ENCODE results near the gene GHRHR.

Gene GHRHR

DNA sequence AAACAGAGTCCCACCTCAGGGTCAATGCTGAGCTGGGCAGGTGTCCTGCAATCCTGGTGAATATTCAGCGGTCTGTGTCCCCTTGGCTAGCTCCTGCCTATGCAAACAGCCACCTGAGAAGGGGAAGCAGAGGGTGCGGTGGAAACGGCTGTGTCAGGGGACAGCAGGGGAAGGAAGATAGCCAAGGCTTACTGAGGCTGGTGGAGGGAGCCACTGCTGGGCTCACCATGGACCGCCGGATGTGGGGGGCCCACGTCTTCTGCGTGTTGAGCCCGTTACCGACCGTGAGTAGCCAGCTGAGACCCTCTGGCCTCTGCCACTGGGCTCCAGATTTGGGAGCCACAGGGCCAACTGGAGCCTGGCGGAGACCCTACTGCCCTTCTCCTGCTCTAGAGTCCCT is at the start of gene GHRHR:
GHRHR (plus strand) TSS at position 112 of the 400 bp plus-strand sequence; CDS start at position 228, 116 bp downstream.
- no peak for DNase-seq

DNA sequence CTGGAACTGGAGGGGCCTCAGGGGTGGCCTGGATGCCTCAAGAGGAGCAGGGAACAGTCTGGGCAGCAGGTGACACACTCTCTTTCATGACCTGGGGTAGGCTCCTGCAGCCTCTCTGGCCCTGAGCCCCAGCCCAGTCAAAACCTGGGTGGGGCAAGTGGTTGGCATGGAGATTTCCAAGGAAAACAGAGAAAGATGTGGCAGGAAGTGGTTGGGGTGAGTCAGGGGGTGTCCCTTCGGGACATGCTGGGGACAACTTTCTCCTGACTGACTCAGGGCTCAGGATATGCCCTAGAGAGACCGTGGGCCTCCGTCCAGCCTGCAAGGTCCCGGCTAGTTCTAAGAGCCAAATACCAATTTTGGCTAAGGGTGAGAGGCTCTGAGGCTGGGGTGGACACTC is 49.2 kb upstream of the GHRHR start:
- DNase-seq = no peak

DNA sequence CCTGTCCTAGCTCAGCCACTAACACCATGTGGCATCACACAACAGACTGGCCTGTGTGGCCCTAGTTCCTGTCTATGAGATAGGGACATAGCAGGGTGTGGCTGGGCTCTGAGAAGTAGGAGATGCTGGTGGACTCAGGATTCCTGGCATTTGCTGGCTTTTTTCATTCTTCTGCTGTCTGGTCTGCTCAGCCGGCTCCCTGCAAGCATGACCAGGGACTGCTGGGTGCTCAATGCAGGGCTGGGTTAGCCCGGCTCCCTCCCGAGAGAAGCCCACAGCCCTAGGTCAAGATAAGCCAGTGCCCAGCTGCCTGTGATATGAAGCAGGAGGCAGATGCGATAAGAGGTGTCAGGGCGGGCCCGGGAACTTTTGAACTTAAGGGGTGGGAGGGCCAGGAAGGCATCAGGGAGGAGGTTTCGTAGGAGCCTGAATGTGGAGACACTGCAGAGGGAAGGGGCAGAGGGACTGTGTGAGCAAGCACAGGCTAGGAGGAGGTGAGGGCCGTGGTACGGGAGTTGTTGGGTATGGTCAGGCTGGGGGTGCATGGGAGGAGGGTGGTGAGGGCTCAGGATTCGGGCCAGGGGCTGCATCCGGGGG is 48.6 kb upstream of the GHRHR start:
- DNase-seq = no peak

DNA sequence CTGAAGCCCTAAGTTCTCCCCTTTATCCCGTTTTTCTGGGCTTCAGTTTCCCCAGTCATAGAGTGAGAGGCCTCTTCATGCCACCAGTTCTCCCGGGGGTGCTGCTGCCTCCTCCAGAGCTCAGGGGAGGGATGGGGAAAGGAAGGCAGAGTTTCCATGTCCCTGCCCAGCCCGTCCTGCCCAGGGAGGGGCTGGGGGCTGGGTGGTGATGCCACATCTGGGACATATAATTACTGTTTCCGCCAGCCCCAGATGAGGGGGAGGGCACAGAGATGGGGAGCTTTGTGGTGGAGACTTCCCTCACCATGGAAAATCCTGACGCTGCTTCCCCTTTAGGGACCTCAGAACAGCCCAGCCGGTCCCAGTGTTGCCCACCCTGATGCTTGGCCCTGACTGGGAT is 48.0 kb upstream of the GHRHR start:
- DNase-seq = no peak

DNA sequence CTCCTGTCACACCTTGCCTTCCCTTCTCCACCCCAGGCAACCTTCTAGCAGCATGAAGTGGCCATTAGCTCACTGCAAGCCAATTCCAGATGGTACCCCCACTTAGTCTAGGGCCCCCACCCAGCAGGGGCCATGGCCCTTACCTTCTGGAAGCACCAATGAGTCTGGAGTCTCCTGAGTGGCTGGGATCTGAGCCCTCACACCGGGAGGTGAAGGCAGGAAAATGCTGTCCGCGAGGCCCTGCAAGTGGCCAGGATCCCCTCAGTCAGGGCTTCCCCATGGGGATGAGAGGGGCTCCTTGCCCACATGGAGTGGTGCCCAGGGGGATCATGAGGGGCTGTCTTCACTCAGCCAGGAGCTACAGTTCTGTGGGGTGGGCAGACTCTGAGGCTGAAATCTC is 47.5 kb upstream of the GHRHR start:
- no peak for DNase-seq

DNA sequence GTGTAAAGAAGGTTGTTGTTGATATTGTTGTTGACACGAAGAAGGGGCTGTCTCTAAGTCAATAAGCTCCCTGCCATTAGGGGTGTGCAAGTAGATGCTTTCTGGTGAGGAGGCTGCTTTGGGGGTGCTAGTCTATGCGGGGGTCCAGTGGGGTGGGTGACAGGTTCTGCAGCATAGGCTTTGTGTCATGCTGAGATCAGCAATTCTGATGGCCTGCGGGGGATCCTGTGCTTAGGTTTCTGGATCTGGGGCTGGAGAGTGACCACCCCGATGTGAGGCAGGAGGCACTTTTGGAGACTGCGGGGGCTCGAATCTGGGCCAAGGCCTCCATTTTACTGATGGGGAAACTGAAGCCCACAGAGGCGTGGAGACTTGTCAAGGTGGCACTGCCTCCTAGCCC is 47.0 kb upstream of the GHRHR start:
- no peak for DNase-seq

DNA sequence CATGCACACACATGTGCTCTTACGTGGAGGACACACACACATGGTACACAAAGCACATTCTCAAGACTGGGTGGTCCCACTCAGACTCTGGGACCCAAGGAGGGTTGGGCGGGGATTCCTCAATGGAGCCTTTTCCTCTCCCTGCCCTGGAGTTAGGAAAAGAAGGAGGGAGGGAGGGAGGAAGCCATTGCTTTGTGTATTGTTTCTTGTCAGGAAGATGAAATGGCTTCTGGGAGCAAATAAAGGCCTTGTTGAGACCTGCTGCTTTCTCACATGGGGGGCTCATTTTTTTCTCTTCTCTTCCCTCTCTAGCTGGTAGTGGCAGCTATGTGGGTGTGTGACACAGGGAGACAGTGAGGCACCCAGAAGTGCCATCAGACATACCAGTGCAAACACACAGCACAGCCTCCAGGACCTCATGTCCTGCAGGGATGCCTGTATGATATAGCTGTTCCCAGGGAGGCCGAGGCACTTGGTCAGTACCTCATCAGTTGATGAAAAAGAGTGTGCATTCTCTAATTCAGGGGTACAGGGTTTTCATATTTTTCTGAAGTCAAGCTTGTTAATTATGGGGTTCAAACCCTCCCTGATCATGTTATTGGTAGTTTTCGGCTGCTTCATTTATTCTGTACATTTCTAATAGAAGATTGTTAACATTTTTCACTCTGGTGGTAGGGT is 46.4 kb upstream of the GHRHR start:
- DNase-seq = no peak

DNA sequence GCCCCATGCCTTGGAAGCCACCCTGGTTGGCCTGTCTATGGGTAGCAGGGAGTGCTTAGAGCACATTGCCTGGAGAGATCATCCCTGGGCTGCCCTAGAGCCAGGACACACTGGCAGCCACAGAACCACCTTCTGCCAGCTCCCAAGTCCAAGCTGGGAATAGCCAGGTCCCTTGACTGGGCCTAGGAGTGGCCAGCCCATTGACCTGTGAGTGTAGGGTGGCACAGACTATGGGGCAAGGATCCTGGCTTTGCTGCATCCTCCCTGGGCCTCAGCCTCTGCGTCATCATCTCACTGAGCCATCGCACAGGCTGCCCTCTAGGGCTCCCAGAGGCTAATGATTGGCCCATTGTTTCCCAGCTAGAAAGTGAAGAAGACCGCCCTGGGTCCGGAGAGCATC is 45.1 kb upstream of the GHRHR start:
- no peak for DNase-seq

DNA sequence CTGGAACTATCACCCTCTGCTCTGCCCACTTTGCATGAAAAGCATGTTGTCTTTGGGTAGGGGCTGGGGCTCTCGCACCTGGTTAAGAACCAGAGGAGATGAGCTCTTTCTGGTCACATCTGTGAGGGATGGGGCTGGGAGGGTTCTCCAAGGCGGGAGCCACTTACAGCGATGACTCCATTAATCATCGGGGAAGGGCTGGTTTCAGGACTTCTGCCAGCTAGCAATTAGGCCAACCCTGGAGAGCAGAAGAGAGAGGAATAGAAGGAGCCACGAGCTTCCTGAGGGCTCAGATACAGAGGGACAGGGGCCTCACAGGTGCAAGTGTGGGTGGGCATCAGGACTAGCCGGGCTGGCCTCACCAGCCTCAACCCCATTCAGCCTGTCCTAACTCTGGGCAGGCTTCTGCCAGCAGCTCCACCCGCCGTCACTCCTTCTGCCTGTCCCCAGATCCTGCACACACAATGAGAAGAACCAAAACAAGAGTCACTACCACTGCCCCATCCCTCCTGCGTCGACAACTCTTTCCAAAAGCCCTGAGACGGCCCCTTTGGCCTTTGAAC is 43.7 kb upstream of the GHRHR start:
- DNase-seq = no peak

DNA sequence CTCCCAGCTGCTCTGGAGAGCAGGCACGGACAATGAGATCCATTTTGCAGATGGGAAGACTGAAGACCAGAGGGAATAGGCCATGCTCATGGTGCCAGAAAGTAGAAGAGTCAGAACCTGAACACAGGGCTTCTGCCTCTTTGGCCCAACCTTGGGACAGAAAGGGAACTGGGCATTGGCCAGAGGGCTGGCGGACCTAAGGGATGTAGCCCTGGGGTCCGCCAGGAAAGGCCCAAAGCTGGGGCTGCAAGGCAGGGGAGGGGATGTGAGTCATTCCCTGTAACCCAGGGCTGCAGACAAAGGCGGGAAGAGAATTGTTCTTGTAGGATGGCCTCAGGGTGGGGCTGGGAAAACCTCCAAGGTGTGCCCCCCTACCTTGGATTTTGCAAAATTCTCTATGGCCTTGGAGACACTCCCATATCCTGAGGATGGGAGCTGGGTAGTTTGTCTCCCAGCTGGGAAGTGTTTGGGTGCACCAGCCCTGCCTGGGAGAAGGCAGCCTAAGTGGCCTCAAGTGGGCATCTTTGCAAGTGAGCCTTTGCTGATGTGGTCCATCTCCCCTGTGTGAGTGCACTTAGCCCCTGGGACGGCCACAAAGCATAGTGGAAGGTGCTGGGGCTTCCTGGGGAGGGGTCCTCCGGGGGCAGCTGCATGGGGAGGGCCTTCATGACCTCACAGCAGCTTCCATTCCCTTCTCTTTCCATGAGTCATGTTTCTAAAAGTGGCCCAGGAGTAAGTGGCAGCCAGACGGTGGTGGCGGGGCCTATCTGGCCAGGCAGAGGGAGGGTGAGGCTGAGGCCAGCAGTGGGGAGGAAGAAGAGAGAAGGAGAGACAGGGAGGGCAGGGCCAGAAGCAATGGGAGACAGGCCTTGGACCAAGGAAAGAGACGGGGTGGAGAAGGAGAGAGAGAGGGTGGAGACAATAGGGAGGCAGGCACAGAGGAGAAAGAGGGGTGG is 42.9 kb upstream of the GHRHR start:
- no peak for DNase-seq

DNA sequence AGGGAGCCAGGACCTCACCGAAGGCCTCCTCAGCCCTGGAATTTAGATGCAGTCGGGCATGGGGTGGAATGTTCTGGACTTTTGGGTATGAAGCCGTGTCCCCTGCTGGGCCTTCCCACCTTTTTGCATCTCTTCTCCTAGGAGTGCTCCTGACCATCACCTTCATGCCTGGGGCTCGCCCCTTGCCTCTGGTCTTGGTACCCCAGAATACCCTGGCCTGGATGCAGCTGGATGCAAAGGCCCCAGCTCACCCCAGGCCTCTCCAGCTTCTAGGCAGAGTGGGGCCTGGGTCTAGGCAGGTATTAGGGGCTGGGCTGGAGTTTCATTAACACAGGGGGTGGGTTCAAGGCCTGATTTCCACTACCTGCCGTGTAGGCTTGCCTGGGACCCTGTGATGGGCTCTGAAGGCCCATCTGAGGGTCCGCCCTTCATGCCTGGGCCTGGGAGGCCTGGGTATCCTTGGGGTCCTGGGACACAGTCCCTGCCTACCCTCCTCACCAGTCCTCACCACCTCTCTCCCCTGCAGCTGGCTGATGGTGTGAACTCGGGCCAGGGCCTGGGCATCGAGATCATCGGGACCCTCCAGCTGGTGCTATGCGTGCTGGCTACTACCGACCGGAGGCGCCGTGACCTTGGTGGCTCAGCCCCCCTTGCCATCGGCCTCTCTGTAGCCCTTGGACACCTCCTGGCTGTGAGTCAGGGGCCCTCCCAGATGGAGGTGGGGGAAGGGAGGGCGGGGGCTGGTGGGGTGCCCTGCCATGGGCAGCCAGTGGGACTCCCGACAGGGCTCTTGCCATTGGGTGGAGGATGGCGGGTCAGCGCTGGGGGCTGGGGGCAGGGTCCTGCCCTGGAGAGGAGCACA is 42.0 kb upstream of the GHRHR start:
- no peak for DNase-seq

DNA sequence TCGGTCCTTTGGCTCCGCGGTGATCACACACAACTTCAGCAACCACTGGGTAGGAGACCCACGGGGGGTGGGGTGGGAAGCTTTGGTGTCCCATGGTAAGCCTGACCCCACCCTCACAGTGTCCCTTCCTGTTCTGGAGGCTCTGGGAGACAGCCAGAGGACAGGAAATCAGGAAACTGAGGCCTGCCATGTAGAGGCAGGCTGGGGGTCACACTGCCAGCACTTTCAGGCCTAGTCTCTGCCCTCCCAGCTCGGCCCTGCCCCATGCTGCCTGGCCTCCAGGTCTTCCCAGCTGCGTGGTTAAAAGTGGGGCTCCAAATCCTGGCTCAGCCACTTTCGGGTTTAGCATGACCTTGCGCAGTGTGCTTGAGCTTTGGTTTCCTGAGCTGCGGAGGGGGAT is 41.2 kb upstream of the GHRHR start:
- no peak for DNase-seq

DNA sequence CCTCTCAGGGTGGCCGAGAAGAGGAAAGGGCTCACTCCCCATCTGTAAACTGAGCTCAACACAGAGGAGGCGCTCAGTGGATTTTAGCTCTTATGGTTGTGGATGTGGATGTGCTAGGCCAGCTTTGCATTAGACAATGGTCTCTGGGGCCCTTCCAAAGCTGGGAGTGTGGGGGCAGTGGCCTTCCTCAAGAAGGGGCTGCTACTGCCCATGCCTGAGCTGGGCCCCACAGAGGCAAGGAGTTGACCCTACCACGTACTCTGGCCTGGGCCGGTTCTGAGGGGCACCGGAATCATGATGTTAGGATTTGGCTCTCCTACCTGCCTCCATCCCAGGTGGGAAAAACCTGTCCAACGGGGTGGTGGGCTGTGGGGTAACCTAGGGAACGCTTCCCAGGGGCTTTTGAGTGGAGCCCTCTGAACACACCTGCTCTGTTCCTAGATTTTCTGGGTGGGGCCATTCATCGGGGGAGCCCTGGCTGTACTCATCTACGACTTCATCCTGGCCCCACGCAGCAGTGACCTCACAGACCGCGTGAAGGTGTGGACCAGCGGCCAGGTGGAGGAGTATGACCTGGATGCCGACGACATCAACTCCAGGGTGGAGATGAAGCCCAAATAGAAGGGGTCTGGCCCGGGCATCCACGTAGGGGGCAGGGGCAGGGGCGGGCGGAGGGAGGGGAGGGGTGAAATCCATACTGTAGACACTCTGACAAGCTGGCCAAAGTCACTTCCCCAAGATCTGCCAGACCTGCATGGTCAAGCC is 40.6 kb upstream of the GHRHR start:
- DNase-seq = no peak

DNA sequence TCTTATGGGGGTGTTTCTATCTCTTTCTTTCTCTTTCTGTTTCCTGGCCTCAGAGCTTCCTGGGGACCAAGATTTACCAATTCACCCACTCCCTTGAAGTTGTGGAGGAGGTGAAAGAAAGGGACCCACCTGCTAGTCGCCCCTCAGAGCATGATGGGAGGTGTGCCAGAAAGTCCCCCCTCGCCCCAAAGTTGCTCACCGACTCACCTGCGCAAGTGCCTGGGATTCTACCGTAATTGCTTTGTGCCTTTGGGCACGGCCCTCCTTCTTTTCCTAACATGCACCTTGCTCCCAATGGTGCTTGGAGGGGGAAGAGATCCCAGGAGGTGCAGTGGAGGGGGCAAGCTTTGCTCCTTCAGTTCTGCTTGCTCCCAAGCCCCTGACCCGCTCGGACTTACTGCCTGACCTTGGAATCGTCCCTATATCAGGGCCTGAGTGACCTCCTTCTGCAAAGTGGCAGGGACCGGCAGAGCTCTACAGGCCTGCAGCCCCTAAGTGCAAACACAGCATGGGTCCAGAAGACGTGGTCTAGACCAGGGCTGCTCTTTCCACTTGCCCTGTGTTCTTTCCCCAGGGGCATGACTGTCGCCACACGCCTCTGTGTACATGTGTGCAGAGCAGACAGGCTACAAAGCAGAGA is 39.9 kb upstream of the GHRHR start:
- no peak for DNase-seq

DNA sequence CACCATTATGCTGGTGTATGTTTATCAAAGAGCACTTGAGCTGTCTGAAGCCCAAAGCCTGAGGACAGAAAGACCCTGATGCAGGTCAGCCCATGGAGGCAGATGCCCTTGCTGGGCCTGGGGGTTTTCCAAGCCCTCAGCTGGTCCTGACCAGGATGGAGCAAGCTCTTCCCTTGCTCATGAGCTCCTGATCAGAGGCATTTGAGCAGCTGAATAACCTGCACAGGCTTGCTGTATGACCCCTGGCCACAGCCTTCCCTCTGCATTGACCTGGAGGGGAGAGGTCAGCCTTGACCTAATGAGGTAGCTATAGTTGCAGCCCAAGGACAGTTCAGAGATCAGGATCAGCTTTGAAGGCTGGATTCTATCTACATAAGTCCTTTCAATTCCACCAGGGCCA is 39.1 kb upstream of the GHRHR start:
- no peak for DNase-seq

DNA sequence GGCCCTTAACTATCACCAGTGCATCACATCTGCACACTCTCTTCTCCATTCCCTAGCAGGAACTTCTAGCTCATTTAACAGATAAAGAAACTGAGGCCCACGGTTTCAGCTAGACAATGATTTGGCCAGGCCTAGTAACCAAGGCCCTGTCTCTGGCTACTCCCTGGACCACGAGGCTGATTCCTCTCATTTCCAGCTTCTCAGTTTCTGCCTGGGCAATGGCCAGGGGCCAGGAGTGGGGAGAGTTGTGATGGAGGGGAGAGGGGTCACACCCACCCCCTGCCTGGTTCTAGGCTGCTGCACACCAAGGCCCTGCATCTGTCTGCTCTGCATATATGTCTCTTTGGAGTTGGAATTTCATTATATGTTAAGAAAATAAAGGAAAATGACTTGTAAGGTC is 38.6 kb upstream of the GHRHR start:
- no peak for DNase-seq

DNA sequence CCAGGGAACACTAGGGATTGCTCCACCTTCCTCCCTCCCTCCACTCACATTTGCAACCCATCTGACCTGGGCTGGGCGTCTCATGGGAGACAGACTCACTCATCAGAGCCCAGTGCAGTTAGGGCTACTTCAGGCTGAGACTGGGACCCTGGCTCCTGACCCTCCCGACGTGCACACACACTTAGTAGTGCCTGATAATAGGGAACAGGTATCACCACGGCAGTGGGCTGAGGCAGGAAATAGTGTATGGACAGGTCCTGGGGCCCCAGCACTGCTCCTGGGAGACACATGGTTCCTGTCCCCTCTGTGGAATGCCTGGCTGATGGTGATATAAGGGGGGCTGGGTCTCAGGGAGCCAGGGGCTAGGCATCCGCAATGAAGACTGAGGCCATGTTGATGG is 37.8 kb upstream of the GHRHR start:
- no peak for DNase-seq

DNA sequence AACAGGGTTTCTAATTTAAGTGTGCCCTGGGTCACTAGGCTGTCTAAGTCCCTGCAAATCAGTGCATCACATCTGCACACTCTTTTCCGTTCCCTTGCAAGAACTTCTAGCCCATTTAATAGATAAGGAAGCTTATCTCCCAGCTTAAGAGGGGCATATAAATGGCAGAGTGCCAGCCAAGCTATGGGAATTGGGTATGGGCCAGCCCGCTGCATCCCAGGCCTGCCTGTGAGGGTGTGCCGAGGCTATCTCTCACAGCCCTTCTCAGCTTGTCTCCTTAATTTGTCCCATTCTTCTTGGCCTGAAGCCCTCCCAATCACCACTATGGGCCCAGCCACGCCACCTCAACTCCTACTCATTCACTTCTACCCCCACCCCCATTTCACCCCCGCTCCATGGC is 37.4 kb upstream of the GHRHR start:
- DNase-seq = no peak

DNA sequence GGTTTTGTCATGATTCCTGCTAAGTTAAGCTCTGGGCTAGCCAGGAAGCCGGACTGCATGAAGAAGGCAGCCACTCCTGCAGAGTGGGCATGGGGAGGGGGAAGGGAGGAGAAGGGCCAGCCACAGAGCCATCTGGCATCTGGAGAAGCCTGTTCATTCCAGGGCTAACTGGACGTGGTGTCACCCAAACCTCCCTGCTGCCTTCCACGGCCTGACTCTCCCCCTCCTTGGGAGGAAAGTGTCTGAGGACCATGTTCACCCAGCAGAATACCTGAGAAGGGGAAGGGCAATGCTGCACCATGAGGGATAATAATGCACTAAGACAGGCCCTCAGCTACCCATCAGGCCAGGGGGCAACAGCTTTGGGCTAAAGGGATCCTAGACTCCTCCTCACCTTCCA is 36.7 kb upstream of the GHRHR start:
- no peak for DNase-seq

DNA sequence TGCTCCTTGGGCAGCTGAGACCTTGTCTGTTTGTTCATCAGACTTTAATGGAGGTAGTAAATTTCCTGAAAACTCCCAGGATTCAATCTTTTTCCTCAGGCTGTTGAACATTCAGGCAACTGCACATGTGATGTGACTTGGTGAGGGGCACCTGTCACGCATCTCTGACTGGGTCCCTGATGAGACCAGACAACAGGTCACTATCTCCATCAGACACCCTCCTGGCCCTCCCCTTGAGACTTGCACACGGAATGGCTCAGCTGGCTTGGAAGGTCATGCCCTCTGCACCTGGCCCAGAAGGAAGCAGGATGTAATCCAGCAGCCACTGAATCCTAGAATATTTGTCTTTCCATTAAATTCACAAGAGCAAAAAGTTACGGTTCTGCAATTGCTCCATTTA is 36.2 kb upstream of the GHRHR start:
- no peak for DNase-seq

DNA sequence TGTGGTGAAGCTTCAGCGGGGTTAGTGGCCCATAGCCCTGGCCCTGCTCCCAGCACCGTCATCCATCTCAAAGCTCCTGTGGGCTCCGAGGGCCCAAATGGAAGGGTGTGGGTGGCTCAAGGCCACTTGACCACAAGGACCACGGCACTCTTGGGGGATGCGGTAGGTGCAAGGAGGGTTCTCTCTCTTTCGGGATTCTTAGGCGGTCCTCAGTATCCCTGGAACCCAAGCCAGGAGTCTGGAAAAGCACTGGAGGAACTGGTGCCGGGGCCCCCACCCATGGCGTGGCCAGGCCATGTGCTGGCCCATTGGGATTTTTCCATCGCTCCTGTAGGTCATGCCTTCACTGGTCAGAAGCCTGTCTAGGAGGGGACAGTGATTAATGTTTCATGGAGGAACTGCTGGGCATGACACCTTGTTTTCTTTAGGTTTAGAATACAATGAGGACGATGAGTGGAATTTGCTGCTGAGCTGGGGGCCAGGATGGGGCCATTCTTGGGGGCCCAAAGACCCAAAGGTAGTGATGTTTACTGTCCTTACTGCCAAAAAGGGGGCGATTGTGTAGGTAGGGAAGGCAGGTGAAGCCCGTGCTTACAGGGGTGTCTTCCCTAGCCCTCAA is 35.4 kb upstream of the GHRHR start:
- DNase-seq = no peak
